Natural killer cell (primary cell): Measurements from ENCODE around the gene DACT1. TPM values are rescaled to one million over a fixed set of nuclear protein-coding genes. Genes with fewer than 3 reads are reported as not detected.
A peak's percentile ranks its signal among the peaks of the same experiment; 100 is the strongest.

Source experiments
- ATAC-seq, 3 donors: fragments of 150-1000 bp in 2 of 3; fragments of 200-7000 bp in 1 of 3; cut with Tn5 transposase; 1 replicate in 1 of 3; 2 replicates in 2 of 3; pipeline ENCODE4 v1.10.0; 2021; ENCODE audit warnings: mild to moderate bottlenecking in 2 of 3, moderate library complexity in 2 of 3
- DNase-seq, 2 donors: peaks; one replicate each; pipeline versions ENCODE4 v3.0.0 to v3.0.0-alpha.2; 2013 to 2021; ENCODE audit warnings: mixed read lengths in 1 of 2
- H3K27ac ChIP-seq: one replicate; pipeline ENCODE4 v1.5.1; 2013; ENCODE audit warnings: mild to moderate bottlenecking, low read length
- H3K27me3 ChIP-seq: one replicate; pipeline ENCODE4 v1.6.1; 2013; ENCODE audit warnings: low read length; ENCODE audit not compliant: control insufficient read depth, insufficient read depth
- H3K36me3 ChIP-seq: one replicate; pipeline ENCODE4 v1.6.1; 2013; ENCODE audit warnings: low read length; ENCODE audit not compliant: control insufficient read depth, insufficient read depth
- H3K4me1 ChIP-seq: one replicate; pipeline ENCODE4 v1.6.1; 2013; ENCODE audit warnings: low read length; ENCODE audit not compliant: control insufficient read depth, insufficient read depth
- H3K4me3 ChIP-seq: one replicate; pipeline ENCODE4 v1.5.1; 2013; ENCODE audit warnings: low read length
- H3K9me3 ChIP-seq: one replicate; pipeline ENCODE4 v1.6.1; 2013; ENCODE audit warnings: low read length; ENCODE audit not compliant: control insufficient read depth, insufficient read depth
- H3K27ac Mint-ChIP-seq, 2 donors: one replicate each; pipeline ENCODE4 v1.8.0; 2022; ENCODE audit warnings: mild to moderate bottlenecking in 2 of 2, mixed read lengths in 2 of 2, moderate library complexity in 1 of 2
- H3K27me3 Mint-ChIP-seq, 2 donors: one replicate each; pipeline ENCODE4 v1.8.0; 2022; ENCODE audit warnings: low read depth in 2 of 2, mixed read lengths in 2 of 2
- H3K36me3 Mint-ChIP-seq: one replicate; pipeline ENCODE4 v1.8.0; 2022; ENCODE audit warnings: mixed read lengths
- H3K4me1 Mint-ChIP-seq, 2 donors: one replicate each; pipeline ENCODE4 v1.8.0; 2022; ENCODE audit warnings: mixed read lengths in 2 of 2
- H3K4me3 Mint-ChIP-seq: one replicate; pipeline ENCODE4 v1.8.0; 2022; ENCODE audit warnings: mild to moderate bottlenecking, moderate library complexity, mixed read lengths
- H3K9me3 Mint-ChIP-seq, 2 donors: one replicate each; pipeline ENCODE4 v1.8.0; 2022; ENCODE audit warnings: mixed read lengths in 2 of 2
- CTCF ChIP-seq: fragments of 200-600 bp; IDR thresholded peaks from one replicate; pipeline ENCODE4 v1.8.0; 2022; ENCODE audit warnings: antibody characterized with exemption
- WGBS: methylation state at CpG from one replicate; pipeline ENCODE4 v1.1.7; 2013; ENCODE audit warnings: missing lambda C conversion rate; ENCODE audit not compliant: insufficient coverage; 5-methylcytosine and 5-hydroxymethylcytosine counted together
- intact Hi-C: fragments of 100-400 bp; cut with micrococcal nuclease; formaldehyde crosslinking; loops from one replicate; pipeline ENCODE4 v1.14.2; 2022
- total RNA-seq, 4 donors: library from RNA; stranded (reverse); fragments of 120-200 nt in 1 of 4; gene quantifications; one replicate each; pipeline versions ENCODE4 v1.2.3 to v1.2.4, GENCODE V29; 2013 to 2022

The DACT1 gene
- total RNA-seq, 3 donors from 2014 or later (not counting 1 experiment from before 2014, with no cell fraction given), result 0.20 to 0.45 (median 0.33) TPM

- Mint-ChIP-seq H3K27ac (no peak overlapping the region), H3K4me3 (no peak overlapping the region), H3K27me3 (no peaks in the 10 kb centered on the region), H3K36me3 (no peaks in the 10 kb centered on the region), H3K4me1 (no peaks in the 10 kb centered on the region), H3K9me3 (no peaks in the 10 kb centered on the region)
- no peak for TF ChIP-seq CTCF
- intact Hi-C loops, result no loop called here
- H3K36me3 ChIP-seq, result no peaks in the 10 kb centered on the region
- ATAC-seq (no peak), DNase-seq (no peak)
- no peaks in the 10 kb centered on the region for H3K4me1 ChIP-seq
- H3K27ac ChIP-seq, result no peak overlapping the region
- H3K27me3 ChIP-seq, result no peaks in the 10 kb centered on the region
- 83% methylated on average over 2 of the region's 4 CpGs for WGBS
- no peaks in the 10 kb centered on the region for H3K9me3 ChIP-seq
- H3K4me3 ChIP-seq, result no peak overlapping the region
Measured at GRCh38 chr14:58597041-58597440, 40.7 kb upstream of the DACT1 start.

- Mint-ChIP-seq H3K36me3 (no peaks in the 10 kb centered on the region), H3K4me3 (no peak overlapping the region), H3K27me3 (no peaks in the 10 kb centered on the region), H3K4me1 (no peaks in the 10 kb centered on the region), H3K27ac (no peak overlapping the region), H3K9me3 (no peaks in the 10 kb centered on the region)
- no peaks in the 10 kb centered on the region for H3K36me3 ChIP-seq
- no peak for ATAC-seq
- H3K27ac ChIP-seq, result no peak overlapping the region
- peak in 1 of 2 donors; percentile 61 for DNase-seq
- no peaks in the 10 kb centered on the region for H3K9me3 ChIP-seq
- no peaks in the 10 kb centered on the region for H3K4me1 ChIP-seq
- intact Hi-C loops, result no loop called here
- no peaks in the 10 kb centered on the region for H3K27me3 ChIP-seq
- WGBS, result 63% methylated on average over 2 of the region's 4 CpGs
- no peak overlapping the region for H3K4me3 ChIP-seq
- no peak for TF ChIP-seq CTCF
Measured at GRCh38 chr14:58598028-58598803, 39.5 kb upstream of the DACT1 start.

- H3K4me3 ChIP-seq, result no peak overlapping the region
- 50% methylated on average over 9 of the region's 11 CpGs for WGBS
- DNase-seq (no peak), ATAC-seq (no peak)
- no peaks in the 10 kb centered on the region for H3K4me1 ChIP-seq
- Mint-ChIP-seq H3K4me3 (no peak overlapping the region), H3K27ac (no peak overlapping the region), H3K27me3 (no peaks in the 10 kb centered on the region), H3K36me3 (no peaks in the 10 kb centered on the region), H3K9me3 (no peaks in the 10 kb centered on the region), H3K4me1 (no peaks in the 10 kb centered on the region)
- intact Hi-C loops, result no loop called here
- no peaks in the 10 kb centered on the region for H3K36me3 ChIP-seq
- no peaks in the 10 kb centered on the region for H3K9me3 ChIP-seq
- no peak for TF ChIP-seq CTCF
- no peaks in the 10 kb centered on the region for H3K27me3 ChIP-seq
- no peak overlapping the region for H3K27ac ChIP-seq
Measured at GRCh38 chr14:58598804-58599525, 38.8 kb upstream of the DACT1 start.
